Activated naive CD8-positive, alpha-beta T cell treated with anti-CD3 and anti-CD28 coated beads for 36 hours (primary cell): Measurements from ENCODE around the gene VARS2. TPM values are rescaled to one million over a fixed set of nuclear protein-coding genes. Genes with fewer than 3 reads are reported as not detected.
A peak's percentile ranks its signal among the peaks of the same experiment; 100 is the strongest.
"Not testable (repeated sequence)": the region's sequence is repeated elsewhere in the genome, so short reads cannot be mapped to it uniquely, and the experiment has no call there.

Experiments
- DNase-seq: peaks from one replicate; pipeline ENCODE4 v3.0.0; 2021
- H3K27ac Mint-ChIP-seq: one replicate; pipeline ENCODE4 v1.8.0; 2022; ENCODE audit warnings: mild to moderate bottlenecking, moderate library complexity, mixed read lengths
- H3K27me3 Mint-ChIP-seq: one replicate; pipeline ENCODE4 v1.8.0; 2022; ENCODE audit warnings: mild to moderate bottlenecking, mixed read lengths
- H3K36me3 Mint-ChIP-seq: one replicate; pipeline ENCODE4 v1.8.0; 2021; ENCODE audit warnings: mild to moderate bottlenecking, mixed read lengths
- H3K4me1 Mint-ChIP-seq: one replicate; pipeline ENCODE4 v1.8.0; 2021; ENCODE audit warnings: mixed read lengths
- H3K4me3 Mint-ChIP-seq: one replicate; pipeline ENCODE4 v1.8.0; 2022; ENCODE audit warnings: mild to moderate bottlenecking, moderate library complexity, mixed read lengths
- H3K9me3 Mint-ChIP-seq: one replicate; pipeline ENCODE4 v1.8.0; 2022; ENCODE audit warnings: mixed read lengths
- total RNA-seq, 2 experiments: library from RNA; stranded (reverse); gene quantifications; one replicate each; pipeline ENCODE4 v1.2.3, GENCODE V29; 2021

The VARS2 gene
- 10 to 100 TPM; 79.5 to 80.9 TPM for total RNA-seq

DNA sequence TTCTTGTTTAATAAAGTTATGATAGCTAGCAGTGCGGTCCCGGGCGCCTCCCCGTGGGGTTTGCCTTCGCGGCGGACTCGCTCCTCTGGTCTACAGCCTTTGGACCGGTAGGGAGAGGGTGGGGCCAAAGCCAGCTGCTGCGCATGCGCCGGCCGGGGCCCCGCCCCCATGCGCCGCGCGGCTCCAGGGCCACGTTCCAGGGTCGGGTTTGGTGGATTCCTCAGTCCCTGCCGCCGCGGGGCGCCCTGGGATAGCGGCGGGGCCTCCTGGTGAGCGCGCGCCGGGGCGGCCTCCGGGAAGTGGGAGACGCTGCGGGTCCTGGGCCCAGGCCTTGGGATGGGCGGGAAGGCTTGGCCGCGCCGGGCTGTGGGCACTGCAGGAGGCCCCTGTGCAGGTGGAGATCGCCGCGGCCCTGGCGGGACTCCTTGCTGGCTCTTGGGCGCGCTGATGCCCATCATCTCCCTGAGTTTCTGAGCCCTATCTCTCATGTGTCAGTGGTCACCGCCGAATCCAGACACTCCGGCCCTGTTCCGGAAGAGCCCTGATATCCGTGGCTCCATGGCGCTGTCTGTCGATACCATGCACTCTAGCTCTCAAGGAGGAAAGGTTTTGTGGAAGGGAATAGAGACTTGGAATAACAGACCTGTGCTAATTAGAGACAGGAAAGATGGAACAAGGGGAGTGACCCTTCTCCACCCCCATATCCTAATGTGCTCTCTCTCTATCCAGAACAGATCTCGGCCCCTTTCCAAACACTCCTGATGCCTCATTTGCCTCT lies at the start of gene VARS2:
Gene VARS2, plus strand, starts transcription at position 163 of the 778 bp plus-strand sequence. Its CDS starts 599 bp downstream, at position 762.
- H3K4me1 Mint-ChIP-seq = peaks cover 34% of the 10 kb centered on the region

DNA sequence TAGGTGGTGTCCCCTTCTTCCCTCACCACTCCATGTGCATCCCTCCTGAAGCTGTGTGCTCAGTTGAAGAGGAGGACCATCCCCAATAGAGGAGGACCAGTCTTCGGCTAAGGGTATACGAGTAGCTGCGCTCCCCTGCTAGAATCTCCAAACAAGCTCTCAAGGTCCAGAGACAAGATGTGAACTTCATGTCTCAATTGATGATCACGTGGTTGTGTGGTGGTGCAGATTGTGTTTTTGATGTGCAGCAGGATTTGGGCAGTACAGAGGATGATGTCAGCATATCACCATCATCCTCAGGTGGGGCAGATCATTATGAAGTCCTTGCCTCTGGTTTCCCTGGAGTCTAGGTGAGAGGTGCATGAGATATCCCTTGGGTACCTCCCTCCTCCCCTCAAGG lies 49.7 kb upstream of the VARS2 start:
- no peak overlapping the region for H3K27ac Mint-ChIP-seq
- H3K4me1 Mint-ChIP-seq = peaks cover 6% of the 10 kb centered on the region
- peaks cover 26% of the 10 kb centered on the region for H3K9me3 Mint-ChIP-seq
- no peak for DNase-seq
- no peak overlapping the region for H3K4me3 Mint-ChIP-seq
- H3K36me3 Mint-ChIP-seq = peaks cover 16% of the 10 kb centered on the region
- H3K27me3 Mint-ChIP-seq = no peaks in the 10 kb centered on the region

More for the DNA sequence above, at the start of gene VARS2:
- Mint-ChIP-seq H3K36me3 (peaks cover 46% of the 10 kb centered on the region), H3K9me3 (no peaks in the 10 kb centered on the region), H3K27ac (peak within 1 kb of the TSS; percentile 94), H3K4me3 (peak within 1 kb of the TSS; percentile 94), H3K27me3 (no peaks in the 10 kb centered on the region)
- DNase-seq = peak; percentile 91

DNA sequence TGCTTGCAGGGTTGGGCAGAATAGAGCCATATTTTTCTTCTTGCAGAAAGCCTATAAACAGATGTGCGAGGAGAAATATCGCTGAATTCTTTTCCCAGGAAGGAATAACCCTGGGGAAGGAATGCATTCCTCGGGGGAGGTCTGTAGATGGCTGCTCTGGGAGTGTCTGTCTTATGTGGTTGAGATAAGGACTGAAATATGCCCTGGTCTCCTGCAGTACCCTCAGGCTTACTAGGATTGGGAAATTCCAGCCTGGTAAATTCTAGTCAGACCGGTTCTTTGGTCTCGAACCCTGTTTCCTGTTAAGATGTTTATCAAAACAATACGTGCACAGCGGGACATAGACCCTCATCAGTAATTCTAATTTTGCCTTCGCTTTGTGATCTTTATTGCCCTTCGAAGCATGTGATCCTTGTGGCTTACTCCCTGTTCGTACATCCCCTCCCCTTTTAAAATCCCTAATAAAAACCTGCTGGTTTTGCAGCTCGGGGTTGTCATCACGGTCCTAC lies 44.7 kb upstream of the VARS2 start:
- Mint-ChIP-seq H3K36me3 (peaks cover 38% of the 10 kb centered on the region), H3K4me1 (peaks cover 23% of the 10 kb centered on the region), H3K9me3 (peaks cover 35% of the 10 kb centered on the region)
- H3K27ac Mint-ChIP-seq, DNase-seq, H3K4me3 Mint-ChIP-seq, H3K27me3 Mint-ChIP-seq: not testable (repeated sequence)

DNA sequence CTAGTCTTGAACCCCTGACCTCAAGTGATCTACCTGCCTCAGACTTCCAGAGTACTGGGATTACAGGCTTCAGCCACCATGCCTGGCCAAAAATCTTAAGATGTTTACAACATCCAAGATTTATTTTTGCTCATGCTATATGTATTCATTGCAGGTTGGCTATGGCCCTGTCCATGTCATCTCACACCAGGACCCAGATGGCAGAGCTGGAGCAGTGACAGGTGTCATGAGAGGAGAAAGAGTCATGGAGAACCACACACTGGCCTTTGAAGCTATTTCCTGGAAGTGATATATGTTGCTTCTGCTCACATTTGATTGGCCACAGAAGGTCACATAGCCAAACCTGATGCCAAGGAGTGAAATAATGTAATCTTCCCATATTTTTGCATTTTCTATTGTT lies 43.5 kb upstream of the VARS2 start:
- Mint-ChIP-seq H3K9me3 (peaks cover 35% of the 10 kb centered on the region), H3K4me3 (no peak overlapping the region), H3K27ac (peak overlapping the region; percentile 91), H3K27me3 (no peaks in the 10 kb centered on the region), H3K4me1 (peaks cover 30% of the 10 kb centered on the region), H3K36me3 (peaks cover 43% of the 10 kb centered on the region)
- no peak for DNase-seq

DNA sequence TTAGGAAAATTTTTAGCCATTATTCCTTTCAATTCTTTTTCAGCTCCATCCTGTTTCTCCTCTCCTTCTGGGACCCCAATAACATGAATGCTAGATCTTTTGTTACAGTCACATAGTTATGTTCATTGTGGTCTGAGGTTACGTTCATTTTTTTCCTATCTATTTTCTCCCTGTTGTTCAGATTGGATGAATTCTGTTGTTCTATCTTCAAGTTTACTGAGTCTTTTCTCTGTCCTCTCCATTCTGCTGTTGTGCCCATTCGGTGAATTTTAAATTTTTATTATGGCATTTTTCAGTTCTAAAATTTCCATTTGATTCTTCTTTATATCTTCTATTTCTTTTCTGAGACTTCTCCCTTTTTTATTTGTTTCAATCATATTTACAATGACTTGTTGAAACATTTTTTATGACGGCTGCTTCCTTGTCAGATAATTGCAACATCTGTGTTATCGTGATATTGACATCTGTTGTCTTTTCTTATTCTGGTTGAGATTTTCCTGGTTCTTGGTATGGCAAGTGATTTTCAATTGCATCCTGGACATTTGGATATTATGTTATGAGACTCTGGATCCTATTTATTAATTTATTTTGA lies 42.4 kb upstream of the VARS2 start:
- peak overlapping the region; percentile 91 for H3K27ac Mint-ChIP-seq
- H3K4me3 Mint-ChIP-seq = peak overlapping the region; percentile 19
- peaks cover 35% of the 10 kb centered on the region for H3K9me3 Mint-ChIP-seq

DNA sequence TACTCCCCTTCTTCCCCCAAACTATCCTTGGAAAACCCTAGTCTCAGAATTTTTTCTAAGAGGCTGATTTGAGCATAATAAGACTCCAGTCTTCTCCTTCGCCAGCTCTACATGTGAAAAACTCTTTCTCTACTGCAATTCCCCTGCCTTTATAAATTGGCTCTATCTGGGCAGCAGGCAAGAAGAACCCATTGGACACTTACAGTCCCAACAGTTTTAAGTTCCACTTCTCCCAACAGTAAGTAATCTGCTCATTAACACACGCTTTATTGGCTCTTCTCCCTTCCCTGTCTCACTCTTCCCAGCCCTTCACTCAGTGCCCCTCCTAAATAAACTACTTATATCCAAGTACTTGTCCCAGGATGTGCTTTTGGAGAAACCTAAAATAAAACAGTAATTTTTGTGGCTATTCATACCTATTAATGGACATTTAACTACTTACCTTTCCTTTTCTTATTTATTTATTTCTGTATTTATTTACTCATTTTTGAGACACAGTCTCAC lies 40.8 kb upstream of the VARS2 start:
- peaks cover 44% of the 10 kb centered on the region for H3K36me3 Mint-ChIP-seq
- H3K4me3 Mint-ChIP-seq = no peak overlapping the region
- H3K9me3 Mint-ChIP-seq = peaks cover 35% of the 10 kb centered on the region
- H3K4me1 Mint-ChIP-seq = peaks cover 50% of the 10 kb centered on the region
- no peak for DNase-seq
- H3K27me3 Mint-ChIP-seq = no peaks in the 10 kb centered on the region
- peak overlapping the region; percentile 66 for H3K27ac Mint-ChIP-seq

More for the DNA sequence above, 42.4 kb upstream of the VARS2 start:
- Mint-ChIP-seq H3K4me1 (peaks cover 39% of the 10 kb centered on the region), H3K27me3 (no peaks in the 10 kb centered on the region), H3K36me3 (peaks cover 44% of the 10 kb centered on the region)
- no peak for DNase-seq

DNA sequence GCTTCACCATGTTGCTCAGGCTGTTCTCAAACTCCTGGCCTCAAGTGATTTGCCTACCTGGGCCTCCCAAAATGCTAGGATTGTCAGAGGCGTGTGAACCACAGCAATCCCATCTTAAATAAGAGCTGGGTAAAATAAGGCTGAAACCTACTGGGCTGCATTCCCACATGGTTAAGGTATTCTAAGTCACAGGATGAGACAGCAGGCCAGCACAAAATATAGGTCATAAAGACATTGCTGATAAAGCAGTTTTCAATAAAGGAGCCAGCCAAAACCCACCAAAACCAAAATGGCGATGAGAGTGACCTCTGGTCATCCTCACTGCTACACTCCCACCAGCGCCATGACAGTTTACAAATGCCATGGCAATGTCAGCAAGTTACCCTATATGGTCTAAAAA lies 40.2 kb upstream of the VARS2 start:
- H3K9me3 Mint-ChIP-seq = peaks cover 33% of the 10 kb centered on the region
- not testable (repeated sequence) for H3K4me3 Mint-ChIP-seq, H3K27ac Mint-ChIP-seq, H3K27me3 Mint-ChIP-seq, DNase-seq
- peaks cover 44% of the 10 kb centered on the region for H3K36me3 Mint-ChIP-seq
- peaks cover 55% of the 10 kb centered on the region for H3K4me1 Mint-ChIP-seq

DNA sequence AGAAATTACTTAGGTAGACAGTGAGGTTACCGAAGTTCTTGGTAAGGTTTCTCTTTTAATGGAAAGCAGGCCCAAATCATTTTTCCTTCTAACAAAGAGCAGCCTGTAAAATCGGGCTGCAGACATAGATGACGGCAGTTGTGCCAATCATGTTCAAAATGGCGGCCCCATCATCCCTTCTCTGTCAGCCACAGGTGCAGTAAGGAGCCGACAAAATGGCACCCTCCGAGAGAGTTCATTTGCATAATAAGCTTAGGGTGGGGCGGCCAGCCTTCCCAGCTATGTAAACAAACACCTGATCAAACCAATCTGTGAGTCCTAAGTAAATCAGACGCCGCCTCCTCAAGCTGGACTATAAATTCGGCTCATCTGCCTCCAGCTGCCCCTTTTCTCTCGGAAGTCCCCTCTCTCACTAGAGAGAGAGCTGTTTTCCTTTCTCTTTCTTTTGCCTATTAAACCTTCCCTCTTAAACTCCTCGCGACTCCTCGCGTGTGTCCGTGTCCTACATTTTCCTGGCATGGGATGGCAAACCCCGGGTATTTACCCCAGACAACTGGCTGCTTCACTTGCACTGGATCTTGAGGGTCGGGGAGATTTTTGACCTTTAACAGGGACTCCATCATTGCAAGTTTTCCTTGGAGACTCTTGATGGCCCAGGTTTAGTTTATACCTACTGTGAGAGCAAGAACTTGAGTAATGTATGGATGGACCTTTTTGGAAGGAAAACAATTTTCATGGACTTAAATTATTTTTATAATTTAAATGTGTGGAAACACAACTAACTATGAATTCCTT lies 38.6 kb upstream of the VARS2 start:
- H3K36me3 Mint-ChIP-seq = peaks cover 31% of the 10 kb centered on the region
- H3K4me1 Mint-ChIP-seq = peaks cover 55% of the 10 kb centered on the region
- H3K27ac Mint-ChIP-seq = peak overlapping the region; percentile 48
- no peak for DNase-seq
- H3K9me3 Mint-ChIP-seq = peaks cover 24% of the 10 kb centered on the region
- no peaks in the 10 kb centered on the region for H3K27me3 Mint-ChIP-seq
- no peak overlapping the region for H3K4me3 Mint-ChIP-seq

DNA sequence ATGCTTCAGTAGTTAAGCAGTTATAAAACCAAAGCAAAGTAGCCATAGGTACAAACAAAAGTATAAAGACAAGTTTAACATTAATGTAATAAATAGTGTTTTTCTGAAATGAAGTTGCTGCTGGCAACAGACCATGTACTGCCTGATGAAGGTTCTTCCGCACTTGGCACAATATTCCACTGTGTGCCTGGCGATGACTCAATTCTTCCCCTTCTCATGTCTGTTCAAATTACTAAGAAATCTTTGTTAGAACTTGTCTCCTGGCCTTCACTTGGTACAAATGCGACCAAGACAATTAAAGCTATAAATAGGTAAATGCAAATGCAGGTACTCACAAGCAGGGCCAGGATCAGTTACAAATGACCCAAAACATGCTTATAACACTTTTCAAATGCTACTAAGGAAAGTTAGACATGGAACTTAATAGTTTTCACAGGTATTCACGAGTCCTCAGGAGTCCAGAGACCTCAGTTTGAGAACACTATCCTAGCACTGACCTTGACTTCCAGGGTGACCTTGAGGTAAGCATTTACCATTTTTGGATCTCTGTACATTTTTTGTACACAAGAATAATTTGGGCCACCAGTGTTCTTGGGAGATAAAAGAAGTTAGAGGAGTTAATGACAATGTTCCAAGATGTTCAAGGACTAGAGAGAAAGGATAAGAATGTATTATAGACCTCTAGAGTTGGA lies 37.9 kb upstream of the VARS2 start:
- Mint-ChIP-seq H3K27ac (peak overlapping the region; percentile 79), H3K36me3 (peaks cover 25% of the 10 kb centered on the region), H3K9me3 (peaks cover 19% of the 10 kb centered on the region), H3K4me3 (no peak overlapping the region), H3K4me1 (peaks cover 48% of the 10 kb centered on the region), H3K27me3 (no peaks in the 10 kb centered on the region)
- no peak for DNase-seq

DNA sequence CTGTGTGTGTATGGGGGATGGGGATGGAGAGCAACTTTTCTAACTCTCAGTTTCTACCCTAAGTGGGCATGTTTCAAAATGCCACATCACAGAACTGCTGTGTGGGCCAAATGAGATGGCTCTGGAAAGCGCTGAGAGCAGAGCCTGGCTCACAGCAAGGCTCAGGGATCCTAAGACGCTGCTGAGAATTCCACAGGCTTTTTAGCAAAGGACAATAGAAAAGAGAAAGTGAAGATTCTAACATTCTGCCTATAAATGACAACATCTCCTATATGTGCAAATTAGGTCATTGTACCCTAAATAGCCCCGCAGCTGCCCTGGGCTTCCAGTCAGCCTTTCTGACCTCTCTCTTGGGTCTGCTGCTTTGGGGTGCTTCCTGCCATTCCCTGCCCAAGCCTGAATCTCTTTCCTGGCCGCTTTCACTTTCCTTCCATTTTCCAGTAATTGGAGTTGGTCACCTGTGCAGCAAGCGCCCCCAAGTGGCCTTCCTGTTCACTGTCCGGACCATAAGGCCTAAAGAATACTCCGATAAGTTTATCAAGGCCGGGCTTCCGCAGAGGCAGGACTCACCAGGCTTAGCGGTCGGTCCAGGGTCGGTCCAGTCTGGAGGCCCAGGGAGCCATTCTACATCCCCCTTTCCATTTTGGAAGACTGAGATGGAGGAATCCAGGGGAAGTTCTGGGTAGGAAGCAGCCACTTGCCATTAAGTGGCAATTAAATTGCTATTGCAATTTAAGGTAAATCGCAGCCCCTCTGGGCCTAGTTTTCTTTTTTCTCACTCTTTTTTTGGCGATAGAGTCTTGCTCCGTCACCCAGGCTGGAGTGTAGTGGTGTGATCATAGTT lies 36.4 kb upstream of the VARS2 start:
- H3K9me3 Mint-ChIP-seq = peaks cover 5% of the 10 kb centered on the region
- peak overlapping the region; percentile 67 for H3K4me3 Mint-ChIP-seq
- peaks cover 37% of the 10 kb centered on the region for H3K4me1 Mint-ChIP-seq
- peak; percentile 68 for DNase-seq
- H3K27me3 Mint-ChIP-seq = no peaks in the 10 kb centered on the region
- peak overlapping the region; percentile 92 for H3K27ac Mint-ChIP-seq
- peaks cover 10% of the 10 kb centered on the region for H3K36me3 Mint-ChIP-seq

DNA sequence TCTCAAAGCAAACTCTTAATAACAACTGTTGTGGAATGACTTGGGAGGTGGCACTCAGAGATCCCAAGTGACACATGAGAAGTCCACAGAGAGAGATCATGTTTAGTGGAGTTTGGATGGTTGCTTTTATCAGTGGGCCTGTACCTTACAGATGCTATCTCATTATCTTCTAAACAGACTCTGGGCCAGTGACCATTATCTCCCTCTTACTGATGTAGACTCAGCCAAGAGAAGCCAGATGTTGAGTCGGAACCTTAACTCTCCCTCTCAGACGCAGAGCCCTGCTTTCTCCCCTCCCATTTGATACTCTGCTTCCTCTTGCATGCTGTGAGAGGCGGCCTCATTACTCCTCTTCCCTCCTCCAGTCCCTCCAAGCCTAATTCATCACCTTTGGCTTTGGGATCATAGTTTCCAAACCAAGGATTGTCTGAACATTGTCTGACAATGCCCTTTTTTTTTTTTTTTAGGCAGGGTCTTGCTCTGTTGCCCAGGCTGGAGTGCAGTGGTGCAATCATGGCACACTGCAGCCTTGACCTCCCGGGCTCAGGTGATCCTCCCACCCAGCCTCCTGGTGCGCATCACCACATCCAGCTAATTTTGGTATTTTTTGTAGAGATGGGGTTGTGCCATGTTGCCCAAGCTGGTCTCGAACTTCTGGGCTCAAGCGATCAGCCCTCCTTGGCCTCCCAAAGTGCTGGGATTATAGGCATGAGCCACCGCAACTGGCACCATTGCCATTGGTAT lies 34.2 kb upstream of the VARS2 start:
- Mint-ChIP-seq H3K36me3 (peaks cover 5% of the 10 kb centered on the region), H3K27me3 (no peaks in the 10 kb centered on the region), H3K27ac (peak overlapping the region; percentile 31), H3K4me1 (peaks cover 44% of the 10 kb centered on the region), H3K4me3 (no peak overlapping the region), H3K9me3 (no peaks in the 10 kb centered on the region)
- no peak for DNase-seq

DNA sequence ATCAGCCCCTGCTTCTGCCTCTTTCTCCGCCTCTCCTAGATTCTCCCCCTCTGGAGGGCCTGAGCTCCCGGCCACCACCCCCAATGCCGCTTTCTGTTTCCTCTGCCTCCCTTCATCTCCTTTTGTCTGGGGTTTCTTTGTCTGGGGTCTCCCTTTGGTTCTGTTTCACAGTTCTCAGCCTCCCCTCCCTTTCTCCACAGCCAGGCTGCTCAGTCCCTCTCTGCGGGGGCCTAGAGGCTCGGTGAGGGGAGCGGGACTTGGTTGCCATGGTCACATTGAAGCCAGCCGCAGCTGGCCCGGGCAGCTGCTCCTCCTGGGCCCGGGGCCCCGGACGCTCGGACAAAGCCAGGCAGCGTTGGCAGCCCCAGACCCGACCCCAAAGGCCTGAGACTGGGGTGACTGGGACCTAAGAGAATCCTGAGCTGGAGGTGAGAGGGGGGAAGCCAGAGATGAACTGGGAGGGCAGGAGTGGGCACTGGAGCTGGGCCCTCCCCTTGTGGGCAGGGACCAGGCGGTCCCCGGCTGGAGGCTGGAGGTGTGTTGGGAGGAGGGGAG lies 33.3 kb upstream of the VARS2 start:
- Mint-ChIP-seq H3K27ac (no peak overlapping the region), H3K4me3 (no peak overlapping the region), H3K4me1 (peaks cover 45% of the 10 kb centered on the region), H3K27me3 (no peaks in the 10 kb centered on the region), H3K36me3 (no peaks in the 10 kb centered on the region), H3K9me3 (no peaks in the 10 kb centered on the region)
- DNase-seq = no peak
